ENCODE measurements around the gene DGUOK.

GRCh38 chr2:73916666-73917065 lies 10.0 kb upstream of the DGUOK start:
- TF ChIP-seq POLR2A (IDR thresholded peaks at IDR 0.05) (no peak), CTCF (IDR thresholded peaks at IDR 0.05) (no peak)
